HepG2 (cell line): Measurements from ENCODE around the gene EBPL. TPM values are rescaled to one million over a fixed set of nuclear protein-coding genes. Genes with fewer than 3 reads are reported as not detected.

Experiments used
- ATM ChIP-seq: fragments of 450-650 bp; IDR thresholded peaks from 2 replicates; pipeline ENCODE4 v1.7.1; 2017; ENCODE audit warnings: mild to moderate bottlenecking, borderline replicate concordance
- E2F2 ChIP-seq: sonication (generic); formaldehyde crosslinking; IDR thresholded peaks from 2 replicates; pipeline ENCODE4 v1.4.0; 2020; ENCODE audit warnings: missing genetic modification reagents, borderline replicate concordance
- EEA1 ChIP-seq: sonication (generic); formaldehyde crosslinking; IDR thresholded peaks from 2 replicates; pipeline ENCODE4 v1.5.1; 2020; ENCODE audit warnings: mild to moderate bottlenecking, missing genetic modification reagents, borderline replicate concordance
- GTF2F1 ChIP-seq: fragments of 150-350 bp; IDR thresholded peaks from 2 replicates; pipeline ENCODE4 v1.6.1; 2014; ENCODE audit warnings: low read length
- NFKB2 ChIP-seq: sonication (generic); formaldehyde crosslinking; IDR thresholded peaks from 2 replicates; pipeline ENCODE4 v1.4.0; 2020; ENCODE audit warnings: missing genetic modification reagents, borderline replicate concordance
- NFKBIZ ChIP-seq: IDR thresholded peaks from 2 replicates; pipeline ENCODE4 v1.6.1; 2018; ENCODE audit warnings: missing genetic modification reagents, missing compliant biosample characterization
- NPAS2 ChIP-seq: sonication (generic); formaldehyde crosslinking; IDR thresholded peaks from 2 replicates; pipeline ENCODE4 v1.8.0; 2022; ENCODE audit warnings: mild to moderate bottlenecking, missing genetic modification reagents, borderline replicate concordance
- PAX8 ChIP-seq: sonication (generic); formaldehyde crosslinking; IDR thresholded peaks from 2 replicates; pipeline ENCODE4 v1.8.0; 2022; ENCODE audit warnings: mild to moderate bottlenecking, missing genetic modification reagents, borderline replicate concordance
- PREB ChIP-seq: sonication (generic); formaldehyde crosslinking; IDR thresholded peaks from 2 replicates; pipeline ENCODE4 v1.4.0; 2020; ENCODE audit warnings: missing genetic modification reagents
- SKI ChIP-seq: fragments of 450-650 bp; IDR thresholded peaks from one replicate; pipeline ENCODE4 v1.6.1; 2018; ENCODE audit warnings: mild to moderate bottlenecking; ENCODE audit not compliant: partially characterized antibody
- SNRNP70 ChIP-seq: fragments of 200-400 bp; formaldehyde crosslinking; IDR thresholded peaks from 2 replicates; pipeline ENCODE4 v1.6.1; 2017; ENCODE audit warnings: mild to moderate bottlenecking, low read depth, low read length, moderate library complexity
- SP4 ChIP-seq: sonication (generic); formaldehyde crosslinking; IDR thresholded peaks from 2 replicates; pipeline ENCODE4 v1.8.1; 2023; ENCODE audit warnings: mild to moderate bottlenecking, missing genetic modification reagents
- TP53 ChIP-seq: sonication (generic); formaldehyde crosslinking; conservative IDR thresholded peaks from 2 replicates; pipeline ENCODE4 v1.4.0; 2020; ENCODE audit warnings: missing genetic modification reagents
- ZKSCAN1 ChIP-seq: fragments of 150-350 bp; IDR thresholded peaks from 2 replicates; pipeline ENCODE4 v1.6.1; 2014; ENCODE audit warnings: low read length
- ZNF101 ChIP-seq: sonication (generic); formaldehyde crosslinking; IDR thresholded peaks from 2 replicates; pipeline ENCODE4 v1.4.0; 2020; ENCODE audit warnings: mild to moderate bottlenecking, low read depth, missing genetic modification reagents, borderline replicate concordance
- ZNF280B ChIP-seq: sonication (generic); formaldehyde crosslinking; IDR thresholded peaks from 2 replicates; pipeline ENCODE4 v1.5.0; 2020; ENCODE audit warnings: missing genetic modification reagents, mild to moderate bottlenecking, borderline replicate concordance
- ZNF574 ChIP-seq: sonication (generic); formaldehyde crosslinking; IDR thresholded peaks from 2 replicates; pipeline ENCODE4 v1.4.0; 2020; ENCODE audit warnings: missing genetic modification reagents
- ZNF713 ChIP-seq: sonication (generic); formaldehyde crosslinking; IDR thresholded peaks from 2 replicates; pipeline ENCODE4 v1.4.0; 2020; ENCODE audit warnings: mild to moderate bottlenecking, missing genetic modification reagents
- ZSCAN21 ChIP-seq: sonication (generic); formaldehyde crosslinking; IDR thresholded peaks from 2 replicates; pipeline ENCODE4 v1.8.0; 2022; ENCODE audit warnings: mild to moderate bottlenecking, missing genetic modification reagents, moderate library complexity, borderline replicate concordance
- polyA plus RNA-seq, 8 experiments: library from polyadenylated mRNA; depleted of rRNA in 3 of 8; stranded (reverse) in 7 of 8; unstranded in 1 of 8; fragments of >200 nt; fragmentation: Illumina TruSeq in 4 of 8; extraction: Trizol in 4 of 8; gene quantifications; 2 replicates each; pipeline versions ENCODE4 v1.2.1 to v1.2.3, GENCODE V29; 2011 to 2016; ENCODE audit warnings: low read depth in 4 of 8, missing spikeins in 1 of 8, mixed read lengths in 1 of 8; ENCODE audit not compliant: insufficient read depth in 1 of 8
- total RNA-seq, 5 experiments: library from RNA; depleted of rRNA; stranded (reverse); fragments of >200 nt; fragmentation: Illumina TruSeq; extraction: Trizol; gene quantifications; 2 replicates each; pipeline ENCODE4 v1.2.3, GENCODE V29; 2016; ENCODE audit warnings: low read depth in 1 of 5

Gene EBPL
- total and polyA plus RNA-seq, 2 of the 13 experiments (the other 11 are each of a cell fraction or from before 2014, with no cell fraction given) = 96.5 to 152 TPM

GRCh38 chr13:49690995-49691784, at the start of gene EBPL (continued):
- TF ChIP-seq ZNF574 (CRISPR knock-in tag) = peak; percentile 85
- peak; percentile 96 for TF ChIP-seq ZSCAN21 (CRISPR knock-in tag)
- TF ChIP-seq PAX8 (CRISPR knock-in tag) = peak; percentile 87; the same call in 1 of the 2 replicates
- TF ChIP-seq E2F2 = peak; percentile 69; the same call in 1 of the 2 replicates
- peak; percentile 96 for TF ChIP-seq NFKB2 (CRISPR knock-in tag)
- no peak; the same call in 1 of the 2 replicates for TF ChIP-seq PREB (CRISPR knock-in tag)
- TF ChIP-seq SNRNP70 = no peak
- TF ChIP-seq ZNF713 (CRISPR knock-in tag) = no peak
- TF ChIP-seq NPAS2 (CRISPR knock-in tag) = no peak
- no peak for TF ChIP-seq ATM
- peak; percentile 98 for TF ChIP-seq SP4 (CRISPR knock-in tag)
- TF ChIP-seq NFKBIZ (CRISPR knock-in tag) = no peak
- 0 out of 2 replicates have a peak, but pooled peaks have one; percentile 62 for TF ChIP-seq TP53
- TF ChIP-seq ZNF101 = peak; percentile 48; the same call in 1 of the 2 replicates
- TF ChIP-seq EEA1 (CRISPR knock-in tag) = peak; percentile 26; the same call in 1 of the 2 replicates
- 0 out of 2 replicates have a peak, but pooled peaks have one; percentile 23 for TF ChIP-seq ZNF280B (CRISPR knock-in tag)
- TF ChIP-seq GTF2F1 = no peak
- no peak for TF ChIP-seq ZKSCAN1
- no peak for TF ChIP-seq SKI
